Ishikawa (cell line): Measurements from ENCODE around the gene PACSIN2.

Source experiments
- CEBPB ChIP-seq: IDR thresholded peaks from 2 replicates; pipeline ENCODE4 v1.6.1; 2012
- CREB1 ChIP-seq: IDR thresholded peaks from 2 replicates; pipeline ENCODE4 v1.6.1; 2012; ENCODE audit warnings: low read depth
- EGR1 ChIP-seq: IDR thresholded peaks from 2 replicates; pipeline ENCODE4 v1.6.1; 2012
- EP300 ChIP-seq: IDR thresholded peaks from 2 replicates; pipeline ENCODE4 v1.6.1; 2012; ENCODE audit warnings: borderline replicate concordance
- FOXM1 ChIP-seq: IDR thresholded peaks from 2 replicates; pipeline ENCODE4 v1.6.1; 2012; ENCODE audit warnings: low read depth, borderline replicate concordance
- NFIC ChIP-seq: IDR thresholded peaks from 2 replicates; pipeline ENCODE4 v1.6.1; 2012
- RAD21 ChIP-seq: IDR thresholded peaks from 2 replicates; pipeline ENCODE4 v1.6.1; 2012; ENCODE audit warnings: low read depth
- TAF1 ChIP-seq: IDR thresholded peaks from 2 replicates; pipeline ENCODE4 v1.6.1; 2012; ENCODE audit warnings: low read depth, mild to moderate bottlenecking
- TCF12 ChIP-seq: IDR thresholded peaks from 2 replicates; pipeline ENCODE4 v1.6.1; 2012; ENCODE audit warnings: low read depth
- TEAD4 ChIP-seq: IDR thresholded peaks from 2 replicates; pipeline ENCODE4 v1.6.1; 2012
- YY1 ChIP-seq: IDR thresholded peaks from 2 replicates; pipeline ENCODE4 v1.6.1; 2012; ENCODE audit warnings: low read depth
- ZBTB7A ChIP-seq: IDR thresholded peaks from 2 replicates; pipeline ENCODE4 v1.6.1; 2012; ENCODE audit warnings: low read depth
- TF ChIP-seq, protein P1 (sequence below): IDR thresholded peaks from 2 replicates; pipeline ENCODE4 v1.6.1; 2012
- TF ChIP-seq, protein P2 (sequence below): IDR thresholded peaks from 2 replicates; pipeline ENCODE4 v1.6.1; 2012
- TF ChIP-seq, protein P3 (sequence below): IDR thresholded peaks from 2 replicates; pipeline ENCODE4 v1.6.1; 2012; ENCODE audit warnings: low read depth, mild to moderate bottlenecking

The PACSIN2 gene, protein sequence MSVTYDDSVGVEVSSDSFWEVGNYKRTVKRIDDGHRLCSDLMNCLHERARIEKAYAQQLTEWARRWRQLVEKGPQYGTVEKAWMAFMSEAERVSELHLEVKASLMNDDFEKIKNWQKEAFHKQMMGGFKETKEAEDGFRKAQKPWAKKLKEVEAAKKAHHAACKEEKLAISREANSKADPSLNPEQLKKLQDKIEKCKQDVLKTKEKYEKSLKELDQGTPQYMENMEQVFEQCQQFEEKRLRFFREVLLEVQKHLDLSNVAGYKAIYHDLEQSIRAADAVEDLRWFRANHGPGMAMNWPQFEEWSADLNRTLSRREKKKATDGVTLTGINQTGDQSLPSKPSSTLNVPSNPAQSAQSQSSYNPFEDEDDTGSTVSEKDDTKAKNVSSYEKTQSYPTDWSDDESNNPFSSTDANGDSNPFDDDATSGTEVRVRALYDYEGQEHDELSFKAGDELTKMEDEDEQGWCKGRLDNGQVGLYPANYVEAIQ

DNA sequence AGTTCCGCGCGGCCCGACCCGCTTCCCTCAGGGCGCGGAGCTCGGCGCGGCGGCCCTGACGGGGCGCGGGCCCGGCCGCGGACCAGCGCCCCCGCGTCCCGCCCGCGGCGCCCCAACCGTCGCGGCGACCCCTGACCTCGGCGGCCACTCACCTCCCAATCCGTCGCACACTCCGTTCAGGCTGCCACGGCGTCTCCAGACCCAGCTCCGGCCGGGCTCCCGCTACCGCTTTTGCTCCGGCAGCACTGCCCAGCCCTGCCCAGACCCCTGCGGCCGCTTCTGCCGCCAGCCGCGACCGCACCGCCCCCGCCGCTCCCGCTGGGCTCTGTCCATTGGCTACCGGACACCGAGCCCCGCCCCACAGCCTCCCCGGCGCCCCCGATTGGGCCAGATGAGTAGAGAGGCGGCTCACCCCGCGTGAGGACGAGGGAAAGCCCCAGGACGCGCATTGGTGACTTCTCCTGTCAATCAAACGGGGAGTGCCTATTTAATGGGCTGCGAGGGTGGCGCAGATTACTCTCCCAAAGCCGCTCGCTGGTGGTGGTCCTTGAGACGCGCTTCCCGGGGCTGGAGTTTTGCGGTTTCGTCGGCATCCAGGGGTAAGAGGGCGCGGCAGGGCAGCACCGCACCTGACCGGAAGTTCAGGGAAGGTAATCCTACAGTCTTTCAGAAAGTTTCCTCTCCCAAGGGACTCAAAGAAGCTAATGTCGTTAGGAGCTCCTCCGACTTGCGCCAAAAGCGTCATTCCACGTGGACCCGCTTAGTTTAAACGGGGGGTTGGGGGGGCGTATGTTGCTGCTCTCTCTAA, at the start of gene PACSIN2:
PACSIN2 (minus strand) TSS at position 281 of the 808 bp plus-strand sequence. CDS start 103,069 bp downstream, outside the sequence.
- TF ChIP-seq TCF12 (no peak), TAF1 (peak; percentile 93), RAD21 (0 out of 2 replicates have a peak, but pooled peaks have one; percentile 6), TEAD4 (no peak; the same call in 1 of the 2 replicates), YY1 (peak; percentile 60; the same call in 1 of the 2 replicates), FOXM1 (no peak), EGR1 (peak; percentile 46; the same call in 1 of the 2 replicates), NFIC (no peak), ZBTB7A (0 out of 2 replicates have a peak, but pooled peaks have one; percentile 52)
- TF ChIP-seq, protein P1, sequence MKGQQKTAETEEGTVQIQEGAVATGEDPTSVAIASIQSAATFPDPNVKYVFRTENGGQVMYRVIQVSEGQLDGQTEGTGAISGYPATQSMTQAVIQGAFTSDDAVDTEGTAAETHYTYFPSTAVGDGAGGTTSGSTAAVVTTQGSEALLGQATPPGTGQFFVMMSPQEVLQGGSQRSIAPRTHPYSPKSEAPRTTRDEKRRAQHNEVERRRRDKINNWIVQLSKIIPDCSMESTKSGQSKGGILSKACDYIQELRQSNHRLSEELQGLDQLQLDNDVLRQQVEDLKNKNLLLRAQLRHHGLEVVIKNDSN: peak; percentile 56
- TF ChIP-seq, protein P2, sequence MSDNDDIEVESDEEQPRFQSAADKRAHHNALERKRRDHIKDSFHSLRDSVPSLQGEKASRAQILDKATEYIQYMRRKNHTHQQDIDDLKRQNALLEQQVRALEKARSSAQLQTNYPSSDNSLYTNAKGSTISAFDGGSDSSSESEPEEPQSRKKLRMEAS: peak; percentile 80

DNA sequence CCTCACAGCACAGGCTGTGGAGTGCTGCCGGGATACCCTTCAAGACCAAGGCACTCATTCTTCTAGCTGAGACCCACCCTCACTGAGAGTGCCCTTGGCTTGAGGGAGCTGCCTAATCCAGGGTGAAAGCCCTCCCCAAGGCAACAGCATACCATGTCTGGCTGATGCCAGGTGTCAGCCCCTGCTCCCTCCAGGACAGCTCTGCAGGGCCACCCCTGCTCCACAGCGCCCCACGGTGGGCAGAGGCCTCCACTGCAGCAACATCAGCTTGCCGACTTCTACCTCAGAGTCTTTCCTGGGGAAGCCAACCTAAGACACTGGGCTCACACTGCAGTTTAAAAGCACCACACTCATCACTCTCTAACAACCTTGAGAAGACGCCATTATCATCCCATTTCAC, 45.2 kb upstream of the PACSIN2 start:
- peak; percentile 78 for TF ChIP-seq RAD21
- TF ChIP-seq YY1: no peak
- TF ChIP-seq TAF1: 0 out of 2 replicates have a peak, but pooled peaks have one; percentile 8

DNA sequence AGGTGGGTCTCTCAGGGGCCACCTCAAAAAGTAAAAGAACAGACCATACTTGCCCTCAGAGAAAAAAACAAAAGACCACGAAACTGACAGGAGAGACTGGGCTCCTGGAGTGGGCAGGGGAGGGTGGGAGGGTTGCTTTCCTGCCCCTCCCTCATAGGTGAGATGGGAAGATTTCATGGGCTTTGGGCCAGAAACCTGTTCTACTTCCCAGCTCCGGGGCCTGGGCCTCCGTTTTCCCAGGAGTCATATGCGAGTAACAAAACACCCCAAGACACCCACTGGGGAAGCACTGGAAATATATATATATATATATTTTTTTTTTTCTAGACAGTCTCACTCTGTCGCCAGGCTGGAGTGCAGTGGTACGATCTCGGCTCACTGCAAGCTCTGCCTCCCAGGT, 42.7 kb upstream of the PACSIN2 start:
- TF ChIP-seq EP300 (no peak), CEBPB (no peak), TEAD4 (no peak), TCF12 (no peak), TAF1 (no peak), RAD21 (no peak), CREB1 (no peak), EGR1 (no peak), ZBTB7A (no peak), YY1 (no peak), NFIC (no peak), FOXM1 (no peak)
- TF ChIP-seq, protein P1: no peak
- TF ChIP-seq, protein P3, sequence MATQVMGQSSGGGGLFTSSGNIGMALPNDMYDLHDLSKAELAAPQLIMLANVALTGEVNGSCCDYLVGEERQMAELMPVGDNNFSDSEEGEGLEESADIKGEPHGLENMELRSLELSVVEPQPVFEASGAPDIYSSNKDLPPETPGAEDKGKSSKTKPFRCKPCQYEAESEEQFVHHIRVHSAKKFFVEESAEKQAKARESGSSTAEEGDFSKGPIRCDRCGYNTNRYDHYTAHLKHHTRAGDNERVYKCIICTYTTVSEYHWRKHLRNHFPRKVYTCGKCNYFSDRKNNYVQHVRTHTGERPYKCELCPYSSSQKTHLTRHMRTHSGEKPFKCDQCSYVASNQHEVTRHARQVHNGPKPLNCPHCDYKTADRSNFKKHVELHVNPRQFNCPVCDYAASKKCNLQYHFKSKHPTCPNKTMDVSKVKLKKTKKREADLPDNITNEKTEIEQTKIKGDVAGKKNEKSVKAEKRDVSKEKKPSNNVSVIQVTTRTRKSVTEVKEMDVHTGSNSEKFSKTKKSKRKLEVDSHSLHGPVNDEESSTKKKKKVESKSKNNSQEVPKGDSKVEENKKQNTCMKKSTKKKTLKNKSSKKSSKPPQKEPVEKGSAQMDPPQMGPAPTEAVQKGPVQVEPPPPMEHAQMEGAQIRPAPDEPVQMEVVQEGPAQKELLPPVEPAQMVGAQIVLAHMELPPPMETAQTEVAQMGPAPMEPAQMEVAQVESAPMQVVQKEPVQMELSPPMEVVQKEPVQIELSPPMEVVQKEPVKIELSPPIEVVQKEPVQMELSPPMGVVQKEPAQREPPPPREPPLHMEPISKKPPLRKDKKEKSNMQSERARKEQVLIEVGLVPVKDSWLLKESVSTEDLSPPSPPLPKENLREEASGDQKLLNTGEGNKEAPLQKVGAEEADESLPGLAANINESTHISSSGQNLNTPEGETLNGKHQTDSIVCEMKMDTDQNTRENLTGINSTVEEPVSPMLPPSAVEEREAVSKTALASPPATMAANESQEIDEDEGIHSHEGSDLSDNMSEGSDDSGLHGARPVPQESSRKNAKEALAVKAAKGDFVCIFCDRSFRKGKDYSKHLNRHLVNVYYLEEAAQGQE: no peak
- TF ChIP-seq, protein P2: no peak

DNA sequence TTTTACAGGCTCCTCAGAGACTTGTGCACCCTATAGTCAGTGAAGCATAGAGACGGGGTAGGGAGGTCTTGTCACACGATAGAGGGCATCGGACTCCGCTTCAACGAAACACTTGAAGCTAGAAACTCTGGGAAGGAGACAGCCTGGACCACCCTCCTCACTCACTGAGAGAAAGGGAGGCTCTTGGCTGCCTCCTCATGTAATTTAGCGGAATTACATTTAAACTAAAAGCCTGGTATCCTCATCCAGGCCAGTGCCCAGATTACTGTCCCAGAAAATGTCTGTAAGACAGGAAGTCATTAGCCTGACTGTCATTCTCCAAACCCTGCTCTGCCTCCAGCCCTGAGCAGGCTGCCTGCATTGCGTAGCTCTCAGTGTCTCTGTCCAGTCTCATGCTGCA, 38.2 kb upstream of the PACSIN2 start:
- TF ChIP-seq, protein P1: no peak
- TF ChIP-seq FOXM1: no peak
- TF ChIP-seq CREB1: no peak
- TF ChIP-seq EP300: no peak
- no peak for TF ChIP-seq CEBPB
- TF ChIP-seq RAD21: peak; percentile 47

DNA sequence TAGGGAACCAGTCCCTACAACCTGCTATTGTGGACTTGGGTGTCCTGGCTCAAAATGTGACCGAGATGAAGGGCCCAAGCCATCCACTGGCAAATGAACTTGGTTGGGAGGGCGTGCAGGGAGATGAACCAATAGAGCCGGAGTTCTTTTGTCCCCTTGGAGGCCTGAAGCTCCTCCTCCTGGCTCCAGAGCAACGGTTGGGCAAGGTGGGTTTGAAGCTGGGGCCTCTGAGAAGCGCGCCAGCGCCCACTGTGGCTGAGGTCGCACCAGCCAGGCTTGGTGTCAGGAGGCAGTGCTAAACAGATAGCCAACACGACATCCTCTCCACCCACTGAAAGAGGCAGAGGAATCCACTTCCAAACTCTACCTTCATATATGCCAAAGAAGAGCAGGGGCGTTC, 36.0 kb upstream of the PACSIN2 start:
- TF ChIP-seq RAD21 (peak; percentile 36; the same call in 1 of the 2 replicates), YY1 (no peak)

DNA sequence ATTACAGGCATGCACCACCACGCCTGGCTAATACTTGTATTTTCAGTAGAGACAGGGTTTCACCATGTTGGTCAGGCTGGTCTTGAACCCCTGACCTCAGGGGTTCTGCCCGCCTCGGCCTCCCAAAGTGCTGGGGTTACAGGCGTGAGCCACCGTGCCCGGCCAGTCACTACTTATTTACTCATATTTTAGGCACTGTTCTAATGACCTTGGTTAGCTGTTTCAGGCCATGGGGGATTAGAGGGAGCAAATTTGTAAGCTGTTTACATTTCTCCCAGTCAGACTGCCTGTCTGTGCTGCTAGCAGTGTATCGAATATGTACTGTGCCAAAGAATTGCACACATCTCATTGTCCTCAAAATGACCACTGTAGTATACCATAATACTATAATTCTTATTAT, 32.7 kb upstream of the PACSIN2 start:
- TF ChIP-seq TCF12: no peak
- TF ChIP-seq, protein P3: no peak
- TF ChIP-seq TAF1: no peak
- no peak for TF ChIP-seq NFIC
- no peak for TF ChIP-seq ZBTB7A
